CD4-positive, CD25-positive, alpha-beta regulatory T cell (primary cell): Measurements from ENCODE around the gene CBL. TPM values are rescaled to one million over a fixed set of nuclear protein-coding genes. Genes with fewer than 3 reads are reported as not detected.
A peak's percentile ranks its signal among the peaks of the same experiment; 100 is the strongest.

Source experiments
- ATAC-seq, 2 donors: fragments of 150-1000 bp; cut with Tn5 transposase; one replicate each; pipeline ENCODE4 v1.10.0; 2021; ENCODE audit warnings: low read depth in 2 of 2, moderate number of reproducible peaks in 2 of 2, moderate library complexity in 1 of 2
- DNase-seq, 3 donors: peaks; one replicate each; pipeline versions ENCODE4 v3.0.0 to v3.0.0-alpha.2; 2012 to 2022; ENCODE audit warnings: mixed read lengths in 1 of 3
- H3K27ac ChIP-seq: one replicate; pipeline ENCODE4 v1.7.0; 2013; ENCODE audit warnings: mild to moderate bottlenecking, low read length; ENCODE audit not compliant: insufficient read depth, poor library complexity, severe bottlenecking
- H3K27me3 ChIP-seq: one replicate; pipeline ENCODE4 v1.7.0; 2013; ENCODE audit warnings: low read length; ENCODE audit not compliant: control insufficient read depth, insufficient read depth
- H3K36me3 ChIP-seq: one replicate; pipeline ENCODE4 v1.7.0; 2013; ENCODE audit warnings: mild to moderate bottlenecking, low read length, moderate library complexity; ENCODE audit not compliant: control insufficient read depth, insufficient read depth
- H3K4me1 ChIP-seq: 2 replicates; pipeline ENCODE4 v1.7.0; 2013; ENCODE audit warnings: mild to moderate bottlenecking, low read length; ENCODE audit not compliant: insufficient read depth, control insufficient read depth, poor library complexity, severe bottlenecking
- H3K4me3 ChIP-seq: one replicate; pipeline ENCODE4 v1.7.0; 2013; ENCODE audit warnings: low read depth, mild to moderate bottlenecking, low read length, moderate library complexity
- H3K9me3 ChIP-seq, 2 experiments: 1 replicate in 1 of 2; 2 replicates in 1 of 2; pipeline ENCODE4 v1.7.0; 2013; ENCODE audit warnings: low read length in 2 of 2, mild to moderate bottlenecking in 1 of 2, moderate library complexity in 1 of 2; ENCODE audit not compliant: control insufficient read depth in 2 of 2
- H3K27ac Mint-ChIP-seq, 3 donors: one replicate each; pipeline ENCODE4 v1.8.0; 2020 to 2022; ENCODE audit warnings: mild to moderate bottlenecking in 3 of 3, mixed read lengths in 3 of 3, moderate library complexity in 2 of 3
- H3K27me3 Mint-ChIP-seq: one replicate; pipeline ENCODE4 v1.8.0; 2022; ENCODE audit warnings: mild to moderate bottlenecking, mixed read lengths
- H3K36me3 Mint-ChIP-seq: one replicate; pipeline ENCODE4 v1.8.0; 2020; ENCODE audit warnings: mixed read lengths
- H3K4me1 Mint-ChIP-seq, 4 donors: one replicate each; pipeline ENCODE4 v1.8.0; 2020 to 2022; ENCODE audit warnings: mixed read lengths in 4 of 4, mild to moderate bottlenecking in 1 of 4
- H3K4me3 Mint-ChIP-seq, 4 donors: one replicate each; pipeline ENCODE4 v1.8.0; 2020 to 2022; ENCODE audit warnings: mild to moderate bottlenecking in 4 of 4, mixed read lengths in 4 of 4, moderate library complexity in 3 of 4
- H3K9me3 Mint-ChIP-seq, 7 donors: one replicate each; pipeline ENCODE4 v1.8.0; 2020 to 2022; ENCODE audit warnings: mixed read lengths in 7 of 7, mild to moderate bottlenecking in 3 of 7, moderate library complexity in 2 of 7
- polyA plus RNA-seq, 4 donors: library from polyadenylated mRNA; unstranded; fragments of 300-500 nt; fragmentation: Illumina TruSeq; gene quantifications; one replicate each; pipeline ENCODE4 v1.2.3, GENCODE V29; 2021
- total RNA-seq: library from RNA; stranded (reverse); gene quantifications from one replicate; pipeline ENCODE4 v1.2.3, GENCODE V29; 2022

Gene CBL
- total RNA-seq (35.6 TPM), polyA plus RNA-seq (10 to 100 TPM in 1 of 4 donors, 1 to 10 TPM in 3; 7.9 to 11.7 (median 8.8) TPM)

DNA sequence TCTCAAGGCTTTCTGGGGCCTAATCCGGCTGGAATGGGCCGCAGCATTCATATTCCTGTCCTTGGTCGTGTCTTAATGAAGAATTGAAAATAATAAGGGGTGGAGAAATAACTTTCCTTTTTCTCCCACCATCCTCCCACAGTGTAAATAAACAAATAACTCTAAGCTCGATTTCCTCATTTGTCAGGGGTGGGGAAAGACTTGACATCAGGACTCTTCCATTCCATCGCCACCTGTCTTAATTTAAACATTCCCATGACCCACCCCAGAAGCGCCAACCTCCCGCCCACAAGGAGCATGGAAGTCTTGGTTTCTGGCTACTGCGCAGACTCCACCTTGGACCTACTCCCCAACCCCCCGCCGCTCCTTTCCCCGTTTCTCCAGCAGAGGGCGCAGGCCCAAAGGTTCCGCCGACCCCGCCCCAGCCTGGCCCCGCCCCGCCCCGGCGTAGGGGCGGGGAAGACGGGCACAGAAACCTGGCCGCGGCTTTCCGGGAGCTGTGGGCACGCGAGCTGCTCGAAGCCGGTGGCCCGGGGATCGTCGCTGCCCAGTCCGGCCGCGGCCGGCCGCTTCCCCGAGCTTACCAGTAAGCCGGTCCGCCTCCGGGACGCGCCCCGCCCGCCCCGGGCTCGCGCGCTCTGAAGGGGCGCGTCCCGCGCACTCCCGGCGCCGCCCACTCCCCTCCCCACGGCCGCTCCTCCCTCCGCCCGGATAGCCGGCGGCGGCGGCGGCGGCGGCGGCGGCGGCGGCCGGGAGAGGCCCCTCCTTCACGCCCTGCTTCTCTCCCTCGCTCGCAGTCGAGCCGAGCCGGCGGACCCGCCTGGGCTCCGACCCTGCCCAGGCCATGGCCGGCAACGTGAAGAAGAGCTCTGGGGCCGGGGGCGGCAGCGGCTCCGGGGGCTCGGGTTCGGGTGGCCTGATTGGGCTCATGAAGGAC is at the start of gene CBL:
CBL (plus strand) TSS at position 766 of the 937 bp plus-strand sequence; CDS start at position 845, 79 bp downstream.
- DNase-seq (peak; percentile 91 to 92 (median 92)), ATAC-seq (peak; percentile 86 to 88)
- H3K27ac Mint-ChIP-seq = peak within 1 kb of the TSS; percentile 91 to 98 (median 94)
- H3K36me3 ChIP-seq = no peaks in the 10 kb centered on the region
- peak within 1 kb of the TSS; percentile 94 to 100 (median 98) for H3K4me3 Mint-ChIP-seq
- H3K4me1 Mint-ChIP-seq = peaks cover 4 to 44% (median 32%) of the 10 kb centered on the region in 4 donors
- no peaks in the 10 kb centered on the region for H3K9me3 ChIP-seq
- H3K27me3 Mint-ChIP-seq = no peaks in the 10 kb centered on the region
- H3K4me1 ChIP-seq = peaks cover 26% of the 10 kb centered on the region
- peak within 1 kb of the TSS; percentile 80 for H3K27ac ChIP-seq
- H3K9me3 Mint-ChIP-seq = no peaks in the 10 kb centered on the region
- H3K4me3 ChIP-seq = peak within 1 kb of the TSS; percentile 95
- no peaks in the 10 kb centered on the region for H3K36me3 Mint-ChIP-seq
- no peaks in the 10 kb centered on the region for H3K27me3 ChIP-seq

DNA sequence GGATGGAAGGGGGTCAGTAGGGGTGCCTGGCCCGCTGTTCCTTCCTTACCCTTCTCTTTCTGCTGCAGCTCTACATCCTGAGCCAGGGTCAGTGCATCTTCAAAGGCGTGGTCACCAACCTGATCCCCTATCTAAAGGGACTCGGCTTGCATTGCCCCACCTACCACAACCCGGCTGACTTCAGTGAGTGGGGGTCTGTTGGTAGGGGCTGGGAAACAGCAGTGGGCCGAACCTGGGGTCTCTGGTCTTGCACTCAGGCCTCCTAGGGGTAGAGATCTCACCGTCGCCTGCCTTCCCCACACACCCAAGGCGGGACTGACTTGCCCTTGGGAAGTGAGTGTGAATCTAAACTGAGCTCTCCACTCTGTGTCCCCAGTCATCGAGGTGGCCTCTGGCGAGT is 49.6 kb upstream of the CBL start:
- Histone ChIP-seq H3K27me3 (peaks cover 13% of the 10 kb centered on the region), H3K4me3 (no peak overlapping the region), H3K4me1 (no peaks in the 10 kb centered on the region), H3K27ac (no peak overlapping the region), H3K9me3 (no peaks in the 10 kb centered on the region), H3K36me3 (no peaks in the 10 kb centered on the region)
- Mint-ChIP-seq H3K4me3 (no peak overlapping the region), H3K9me3 (no peaks in the 10 kb centered on the region), H3K4me1 (peaks cover 0 to 7% (median 0%) of the 10 kb centered on the region in 4 donors), H3K36me3 (peaks cover 4% of the 10 kb centered on the region), H3K27ac (no peak overlapping the region), H3K27me3 (peaks cover 40% of the 10 kb centered on the region)
- DNase-seq = no peak
- ATAC-seq = no peak

DNA sequence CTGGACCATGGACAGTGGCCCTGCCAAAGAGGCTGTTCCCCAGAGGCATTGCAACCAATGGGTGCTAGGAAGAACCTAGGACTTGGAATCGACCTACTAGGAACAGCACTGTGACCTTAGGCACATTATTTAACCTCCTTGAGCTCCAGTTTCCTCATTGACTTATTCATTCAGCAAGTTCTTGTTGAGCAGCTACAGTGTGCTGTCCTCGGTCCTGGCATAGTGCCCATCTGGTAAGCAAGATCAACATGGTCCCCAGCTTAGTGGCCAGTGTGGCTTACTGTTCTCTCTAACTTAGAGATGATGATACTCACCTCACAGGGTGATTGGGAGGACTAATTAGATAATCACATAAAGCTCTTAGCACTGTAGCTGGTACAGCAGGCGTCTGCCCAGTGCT is 49.1 kb upstream of the CBL start:
- peaks cover 4% of the 10 kb centered on the region for H3K36me3 Mint-ChIP-seq
- no peak for DNase-seq
- Histone ChIP-seq H3K9me3 (no peaks in the 10 kb centered on the region), H3K27ac (no peak overlapping the region), H3K4me1 (no peaks in the 10 kb centered on the region), H3K27me3 (peaks cover 9% of the 10 kb centered on the region), H3K36me3 (no peaks in the 10 kb centered on the region), H3K4me3 (no peak overlapping the region)
- H3K9me3 Mint-ChIP-seq = no peaks in the 10 kb centered on the region
- peaks cover 34% of the 10 kb centered on the region for H3K27me3 Mint-ChIP-seq
- H3K4me3 Mint-ChIP-seq = no peak overlapping the region
- peaks cover 0 to 7% (median 0%) of the 10 kb centered on the region in 4 donors for H3K4me1 Mint-ChIP-seq
- no peak overlapping the region for H3K27ac Mint-ChIP-seq
- no peak for ATAC-seq

DNA sequence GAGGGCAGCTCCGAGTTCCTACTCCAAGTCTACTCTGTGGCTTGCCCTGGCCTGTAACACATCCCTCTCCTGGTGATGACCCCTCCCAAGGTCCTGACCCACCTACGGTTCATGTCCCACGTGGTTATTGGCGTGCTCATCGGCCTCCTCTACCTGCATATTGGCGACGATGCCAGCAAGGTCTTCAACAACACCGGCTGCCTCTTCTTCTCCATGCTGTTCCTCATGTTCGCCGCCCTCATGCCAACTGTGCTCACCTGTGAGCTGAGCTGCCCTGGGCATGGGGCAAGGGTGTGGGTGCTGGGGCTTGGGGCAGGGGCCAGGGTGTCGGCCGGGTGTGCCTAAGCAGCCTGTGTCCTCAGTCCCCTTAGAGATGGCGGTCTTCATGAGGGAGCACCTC is 47.7 kb upstream of the CBL start:
- ATAC-seq = no peak
- Histone ChIP-seq H3K27me3 (peaks cover 6% of the 10 kb centered on the region), H3K27ac (no peak overlapping the region), H3K4me1 (no peaks in the 10 kb centered on the region), H3K36me3 (no peaks in the 10 kb centered on the region), H3K4me3 (no peak overlapping the region), H3K9me3 (no peaks in the 10 kb centered on the region)
- peaks cover 4% of the 10 kb centered on the region for H3K36me3 Mint-ChIP-seq
- H3K4me3 Mint-ChIP-seq = no peak overlapping the region
- DNase-seq = no peak
- H3K27ac Mint-ChIP-seq = no peak overlapping the region
- no peaks in the 10 kb centered on the region for H3K9me3 Mint-ChIP-seq
- peaks cover 0 to 7% (median 0%) of the 10 kb centered on the region in 4 donors for H3K4me1 Mint-ChIP-seq
- H3K27me3 Mint-ChIP-seq = peaks cover 20% of the 10 kb centered on the region

DNA sequence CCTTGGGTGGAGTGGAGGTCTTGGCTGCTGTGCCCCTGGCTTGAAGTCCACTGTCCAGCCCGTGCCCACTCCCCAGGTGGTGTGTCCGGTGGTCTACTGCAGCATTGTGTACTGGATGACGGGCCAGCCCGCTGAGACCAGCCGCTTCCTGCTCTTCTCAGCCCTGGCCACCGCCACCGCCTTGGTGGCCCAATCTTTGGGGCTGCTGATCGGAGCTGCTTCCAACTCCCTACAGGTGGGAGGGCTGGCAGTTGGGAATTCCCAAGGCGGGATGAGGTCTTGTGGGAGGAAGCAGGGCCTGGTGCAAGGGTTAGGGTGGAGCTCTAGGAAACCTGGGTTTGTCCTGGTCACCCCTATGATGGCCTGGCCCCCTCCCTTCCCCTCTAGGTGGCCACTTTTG is 46.0 kb upstream of the CBL start:
- H3K9me3 Mint-ChIP-seq = no peaks in the 10 kb centered on the region
- no peak overlapping the region for H3K4me3 Mint-ChIP-seq
- no peaks in the 10 kb centered on the region for H3K36me3 ChIP-seq
- no peak overlapping the region for H3K4me3 ChIP-seq
- no peak for DNase-seq
- H3K4me1 Mint-ChIP-seq = peaks cover 0 to 7% (median 0%) of the 10 kb centered on the region in 4 donors
- ATAC-seq = no peak
- H3K27me3 Mint-ChIP-seq = peaks cover 13% of the 10 kb centered on the region
- no peaks in the 10 kb centered on the region for H3K4me1 ChIP-seq
- H3K27ac Mint-ChIP-seq = no peak overlapping the region
- H3K27ac ChIP-seq = no peak overlapping the region
- no peaks in the 10 kb centered on the region for H3K9me3 ChIP-seq
- peaks cover 2% of the 10 kb centered on the region for H3K27me3 ChIP-seq
- peaks cover 4% of the 10 kb centered on the region for H3K36me3 Mint-ChIP-seq

DNA sequence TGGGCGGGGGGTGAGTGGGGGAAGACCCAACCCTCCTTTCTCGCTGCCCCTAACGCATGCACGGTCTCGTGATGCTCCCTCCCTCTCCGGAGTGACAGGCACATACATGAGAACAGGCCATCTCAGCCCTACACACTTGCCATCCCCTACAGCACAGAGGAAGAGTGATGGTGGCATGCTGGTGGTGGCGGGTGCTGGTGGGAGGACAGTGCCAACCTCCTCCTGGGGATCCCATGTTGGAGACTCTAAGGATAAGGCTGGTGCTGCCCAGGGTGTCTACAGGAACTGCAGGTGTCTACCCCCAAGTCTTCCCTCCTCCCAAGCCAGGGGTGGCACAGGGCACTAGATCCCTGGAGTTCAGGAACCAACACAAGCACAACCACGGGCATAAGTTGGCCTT is 44.3 kb upstream of the CBL start:
- Mint-ChIP-seq H3K4me1 (no peaks in the 10 kb centered on the region), H3K36me3 (no peaks in the 10 kb centered on the region), H3K27ac (no peak overlapping the region), H3K4me3 (no peak overlapping the region), H3K27me3 (peaks cover 4% of the 10 kb centered on the region), H3K9me3 (no peaks in the 10 kb centered on the region)
- DNase-seq (no peak), ATAC-seq (no peak)
- no peaks in the 10 kb centered on the region for H3K4me1 ChIP-seq
- H3K27ac ChIP-seq = no peak overlapping the region
- no peaks in the 10 kb centered on the region for H3K9me3 ChIP-seq
- no peaks in the 10 kb centered on the region for H3K27me3 ChIP-seq
- no peaks in the 10 kb centered on the region for H3K36me3 ChIP-seq
- H3K4me3 ChIP-seq = no peak overlapping the region

DNA sequence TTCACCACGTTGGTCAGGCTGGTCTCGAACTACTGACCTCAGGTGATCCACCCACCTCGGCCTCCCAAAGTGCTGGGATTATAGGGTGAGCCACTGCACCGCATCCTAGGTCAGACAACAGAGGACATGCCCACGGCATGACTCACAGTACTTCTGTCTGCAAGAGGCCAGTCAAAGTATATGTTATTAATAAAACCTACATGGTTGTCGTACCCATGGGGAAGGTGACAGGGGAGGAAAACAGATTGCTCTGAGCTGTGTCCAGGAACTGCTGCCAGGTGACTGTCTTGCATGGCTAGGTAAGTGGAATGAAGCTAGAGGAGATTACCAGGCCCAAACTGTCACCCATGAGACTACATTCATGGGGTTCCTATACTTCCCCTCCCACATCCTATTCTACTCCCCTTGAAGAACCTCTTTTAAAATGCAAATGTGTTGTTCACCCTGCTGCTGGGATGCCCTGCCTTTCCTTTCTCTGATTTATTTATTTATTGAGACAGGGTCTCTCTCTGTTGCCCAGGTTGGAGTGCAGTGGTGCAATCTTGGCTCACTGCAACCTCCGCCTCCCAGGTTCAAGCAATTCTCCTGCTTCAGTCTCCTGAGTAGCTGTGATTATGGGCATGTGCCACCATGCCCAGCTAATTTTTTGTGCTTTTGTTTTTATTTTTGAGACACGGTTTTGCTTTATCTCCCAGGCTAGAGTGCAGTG is 39.6 kb upstream of the CBL start:
- H3K36me3 ChIP-seq = no peaks in the 10 kb centered on the region
- H3K9me3 ChIP-seq = no peaks in the 10 kb centered on the region
- ATAC-seq (no peak), DNase-seq (no peak)
- H3K27ac Mint-ChIP-seq = no peak overlapping the region
- H3K4me1 Mint-ChIP-seq = peaks cover 0 to 16% (median 8%) of the 10 kb centered on the region in 4 donors
- peaks cover 10% of the 10 kb centered on the region for H3K4me1 ChIP-seq
- no peaks in the 10 kb centered on the region for H3K27me3 ChIP-seq
- H3K9me3 Mint-ChIP-seq = no peaks in the 10 kb centered on the region
- H3K4me3 ChIP-seq = no peak overlapping the region
- H3K27me3 Mint-ChIP-seq = no peaks in the 10 kb centered on the region
- H3K4me3 Mint-ChIP-seq = peak overlapping the region in 2 of 4 donors; percentile 35 to 78
- no peaks in the 10 kb centered on the region for H3K36me3 Mint-ChIP-seq
- H3K27ac ChIP-seq = no peak overlapping the region
